Activated CD4-positive, CD25-positive, alpha-beta regulatory T cell (primary cell): Measurements from ENCODE around the gene DUSP15.
"Not testable (repeated sequence)": the region's sequence is repeated elsewhere in the genome, so short reads cannot be mapped to it uniquely, and the experiment has no call there.

Source experiments
- DNase-seq, 4 experiments: peaks; one replicate each; lab custom pipeline; 2025; lab: John Stamatoyannopoulos, UW

The DUSP15 gene, protein sequence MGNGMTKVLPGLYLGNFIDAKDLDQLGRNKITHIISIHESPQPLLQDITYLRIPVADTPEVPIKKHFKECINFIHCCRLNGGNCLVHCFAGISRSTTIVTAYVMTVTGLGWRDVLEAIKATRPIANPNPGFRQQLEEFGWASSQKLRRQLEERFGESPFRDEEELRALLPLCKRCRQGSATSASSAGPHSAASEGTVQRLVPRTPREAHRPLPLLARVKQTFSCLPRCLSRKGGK

GRCh38 chr20:31869942-31870725 lies at the start of gene DUSP15, which contains the start of gene TTLL9:
Gene DUSP15 (minus strand): TSS chr20:31870527. CDS start chr20:31870337, 190 bp downstream.
Gene TTLL9 (plus strand): TSS chr20:31870634. CDS start chr20:31871127, 493 bp downstream.
- no peak for DNase-seq

- no peak for DNase-seq
Measured at GRCh38 chr20:31919410-31920155, 49.3 kb upstream of the DUSP15 start.

DNA sequence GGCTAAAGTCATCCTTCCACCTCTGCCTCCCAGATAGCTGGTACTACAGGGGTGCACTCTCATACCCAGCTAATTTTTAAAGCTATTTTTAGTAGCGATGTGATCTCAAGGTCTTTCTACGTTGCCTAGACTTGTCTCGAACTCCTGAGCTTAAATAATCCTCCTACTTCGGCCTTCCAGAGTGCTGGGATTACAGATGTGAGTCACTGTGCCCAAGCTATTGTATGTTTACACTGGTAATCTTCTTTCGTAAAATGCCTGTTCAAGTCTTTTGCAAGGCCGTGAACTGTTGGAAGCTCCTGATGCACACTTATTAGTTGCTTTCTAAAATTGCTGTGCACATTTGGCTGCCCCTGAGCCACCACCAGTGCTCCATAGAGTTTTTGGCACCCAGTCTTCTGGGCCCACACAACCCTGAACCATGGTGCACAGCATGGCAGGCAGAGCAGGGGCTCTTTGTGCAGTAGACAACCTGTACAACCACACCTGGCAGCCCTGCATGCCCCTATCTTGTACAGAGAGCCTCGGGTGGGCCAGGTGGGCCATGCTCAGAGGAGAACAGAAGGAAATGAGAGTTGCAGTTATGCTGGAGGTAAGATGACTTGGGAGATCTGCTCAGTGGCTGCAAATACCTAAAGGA lies 48.3 kb upstream of the DUSP15 start:
- no peak for DNase-seq

GRCh38 chr20:31917962-31918412 lies 47.7 kb upstream of the DUSP15 start:
- DNase-seq, result not testable (repeated sequence)

GRCh38 chr20:31916708-31917107 lies 46.4 kb upstream of the DUSP15 start:
- no peak for DNase-seq

DNA sequence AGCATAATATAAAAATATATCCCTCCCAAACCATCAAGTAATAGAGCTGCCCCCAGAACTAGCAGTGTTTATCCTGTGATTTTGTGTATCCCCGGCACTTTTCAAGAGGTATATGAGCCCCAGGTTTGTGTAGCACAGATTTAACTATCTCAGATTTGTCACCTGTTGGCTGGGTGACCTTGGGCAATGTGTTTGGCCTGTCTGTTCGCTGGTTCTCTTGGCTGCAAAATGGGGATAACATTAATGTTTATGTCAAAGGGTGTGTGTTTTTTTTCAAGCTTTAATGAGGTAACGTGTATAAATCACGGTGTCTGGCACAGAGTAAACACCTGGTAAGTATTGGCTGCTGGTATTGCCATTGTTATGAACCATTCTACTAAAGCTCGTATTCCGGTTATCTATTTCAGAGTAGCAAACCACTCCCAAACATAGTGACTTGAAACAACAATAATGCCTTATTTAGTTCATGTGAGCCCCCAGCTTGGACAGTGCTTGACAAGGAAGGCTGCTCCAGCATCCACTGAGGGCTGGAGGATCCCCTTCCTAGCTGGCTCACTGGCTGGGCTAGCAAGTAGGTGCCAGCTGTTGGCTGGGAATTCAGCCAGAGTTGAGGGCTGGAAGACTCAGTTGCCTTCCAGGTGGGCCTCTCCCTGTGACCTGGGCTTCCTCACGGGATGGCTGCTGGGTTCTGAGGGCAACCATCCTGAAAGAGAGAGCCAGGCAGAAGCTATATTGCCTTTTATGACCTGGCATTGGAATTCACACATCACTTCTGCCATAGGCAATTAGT lies 45.4 kb upstream of the DUSP15 start:
- DNase-seq, result no peak

- DNase-seq, result no peak
Measured at GRCh38 chr20:31914170-31914569, 43.8 kb upstream of the DUSP15 start.

- DNase-seq, result no peak
Measured at GRCh38 chr20:31913431-31914157, 43.3 kb upstream of the DUSP15 start.

DNA sequence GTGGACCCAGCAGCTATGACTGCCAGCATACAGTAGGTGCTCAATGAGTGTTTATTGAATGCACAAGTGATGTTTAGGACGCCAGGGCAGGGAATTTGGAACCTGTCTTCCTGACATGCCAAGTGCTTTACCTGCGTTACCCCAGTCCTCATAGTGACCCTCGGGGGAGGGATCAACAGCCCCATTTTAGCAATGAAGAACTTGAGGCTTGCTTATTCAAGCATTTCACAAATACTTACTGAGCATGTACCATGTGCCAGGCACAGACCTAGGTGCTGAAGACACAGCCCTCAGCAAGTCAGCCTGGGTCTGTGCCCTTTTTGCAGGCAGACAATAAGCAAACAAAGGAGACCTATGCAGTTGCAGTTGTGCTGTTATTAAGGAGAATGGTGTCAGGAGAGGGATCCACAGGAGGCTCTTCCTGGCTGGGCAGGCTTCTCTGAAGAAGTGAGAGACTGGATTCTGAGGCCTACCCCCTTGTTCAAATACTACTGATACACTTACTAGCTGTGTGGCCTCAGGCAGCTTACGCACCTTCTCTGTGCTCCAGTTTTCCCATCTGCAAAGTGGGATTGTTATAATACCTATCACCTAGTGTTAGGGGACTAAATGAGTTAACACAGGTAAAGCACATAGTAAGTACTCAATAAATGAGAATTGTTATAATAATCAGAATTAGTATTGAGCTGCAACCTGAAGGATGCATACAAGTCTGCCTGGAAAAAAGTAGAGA lies 39.9 kb upstream of the DUSP15 start:
- DNase-seq, result no peak

- DNase-seq, result no peak
Measured at GRCh38 chr20:31909253-31910070, 39.1 kb upstream of the DUSP15 start.

- no peak for DNase-seq
Measured at GRCh38 chr20:31908424-31908823, 38.1 kb upstream of the DUSP15 start.

DNA sequence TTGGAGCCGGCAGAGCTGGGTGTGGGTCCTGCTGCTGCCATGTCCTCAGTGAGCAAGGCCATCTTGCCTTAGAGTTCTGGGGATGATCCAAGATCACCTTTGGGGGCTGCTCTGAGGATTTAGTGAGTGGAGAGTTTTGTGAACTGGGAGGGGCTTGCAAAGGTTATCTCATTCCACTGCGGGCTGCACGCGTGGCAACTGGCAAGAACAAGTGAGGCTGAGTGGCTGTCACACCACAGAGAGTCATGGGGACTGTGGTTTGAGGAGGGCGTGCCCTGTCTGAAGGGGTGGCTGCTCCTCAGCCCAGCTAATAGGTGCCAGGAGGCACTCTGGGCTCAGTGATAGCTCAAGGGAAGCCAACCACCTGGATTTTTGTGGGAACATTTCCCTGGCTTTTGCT lies 37.7 kb upstream of the DUSP15 start:
- DNase-seq, result no peak

GRCh38 chr20:31907046-31907445 lies 36.7 kb upstream of the DUSP15 start:
- no peak for DNase-seq

DNA sequence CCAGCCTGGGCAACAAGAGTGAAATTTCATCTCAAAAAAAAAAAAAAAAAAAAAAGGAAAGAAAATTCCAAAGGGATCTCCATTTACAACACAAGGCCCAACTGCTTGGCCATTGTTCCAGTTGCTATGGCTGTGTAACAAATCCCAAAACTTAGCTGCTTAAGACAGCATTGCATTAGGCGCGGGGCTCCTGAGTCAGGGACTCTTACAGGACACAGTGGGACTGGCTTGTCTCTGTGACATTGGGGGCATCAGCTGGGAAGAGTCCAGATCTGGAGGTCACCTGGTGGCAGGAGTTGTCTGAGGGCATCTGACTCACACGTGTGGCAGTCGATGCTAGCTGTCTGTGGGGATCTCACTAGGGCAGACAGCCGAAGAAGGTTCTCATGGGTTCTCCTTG lies 35.7 kb upstream of the DUSP15 start:
- no peak for DNase-seq

GRCh38 chr20:31903627-31904386 lies 33.5 kb upstream of the DUSP15 start:
- no peak for DNase-seq

GRCh38 chr20:31901615-31902014 lies 31.3 kb upstream of the DUSP15 start:
- DNase-seq, result no peak

- DNase-seq, result no peak
Measured at GRCh38 chr20:31897541-31897940, 27.2 kb upstream of the DUSP15 start.

DNA sequence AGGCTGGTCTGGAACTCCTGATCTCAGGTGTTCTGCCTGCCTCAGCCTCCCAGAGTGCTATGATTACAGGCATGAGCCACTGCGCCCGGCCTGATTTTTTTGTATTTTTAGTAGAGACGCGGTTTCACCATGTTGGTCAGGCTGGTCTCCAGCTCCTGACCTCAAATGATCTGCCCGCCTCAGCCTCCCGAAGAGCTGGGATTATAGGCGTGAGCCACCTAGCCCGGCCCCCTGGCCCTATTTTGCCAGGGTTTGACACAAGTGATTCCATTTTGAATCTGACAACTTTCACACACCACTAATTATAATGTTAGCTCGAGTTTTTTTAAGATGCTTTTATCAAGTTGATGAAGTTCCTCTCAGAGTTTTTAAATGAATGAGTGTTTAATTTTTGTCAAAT lies 25.7 kb upstream of the DUSP15 start:
- no peak for DNase-seq
